Glutamatergic neuron (in vitro differentiated cells): Measurements from ENCODE around the gene SLC14A1. TPM values are rescaled to one million over a fixed set of nuclear protein-coding genes. Genes with fewer than 3 reads are reported as not detected.
"Not testable (repeated sequence)": the region's sequence is repeated elsewhere in the genome, so short reads cannot be mapped to it uniquely, and the experiment has no call there.

Source experiments
- DNase-seq: peaks from one replicate; pipeline ENCODE4 v3.0.0; 2022
- H3K27ac Mint-ChIP-seq: one replicate; pipeline ENCODE4 v1.8.0; 2020; ENCODE audit warnings: mild to moderate bottlenecking, mixed read lengths, inconsistent platforms; ENCODE audit not compliant: unreplicated experiment
- H3K27me3 Mint-ChIP-seq: one replicate; pipeline ENCODE4 v1.8.0; 2020; ENCODE audit warnings: mild to moderate bottlenecking, moderate library complexity, mixed read lengths, inconsistent platforms; ENCODE audit not compliant: unreplicated experiment
- H3K36me3 Mint-ChIP-seq: one replicate; pipeline ENCODE4 v1.8.0; 2020; ENCODE audit warnings: mild to moderate bottlenecking, mixed read lengths, inconsistent platforms; ENCODE audit not compliant: unreplicated experiment
- H3K4me1 Mint-ChIP-seq: one replicate; pipeline ENCODE4 v1.8.0; 2020; ENCODE audit warnings: mild to moderate bottlenecking, low read depth, mixed read lengths, inconsistent platforms; ENCODE audit not compliant: unreplicated experiment
- H3K4me3 Mint-ChIP-seq: one replicate; pipeline ENCODE4 v1.8.0; 2020; ENCODE audit warnings: mild to moderate bottlenecking, mixed read lengths, inconsistent platforms; ENCODE audit not compliant: unreplicated experiment
- H3K9me3 Mint-ChIP-seq: one replicate; pipeline ENCODE4 v1.8.0; 2020; ENCODE audit warnings: mild to moderate bottlenecking, moderate library complexity, mixed read lengths, inconsistent platforms; ENCODE audit not compliant: unreplicated experiment
- total RNA-seq: library from RNA; stranded (reverse); fragmentation: NEBNext Ultra II Directional; extraction: Animal tissue kit (Norgen Biotek cat#: 25700); gene quantifications from one replicate; pipeline ENCODE4 v1.2.1, GENCODE V29; 2021; ENCODE audit not compliant: unreplicated experiment
- TF ChIP-seq, protein P1 (sequence below): fragments of 200-600 bp; sonication (generic); IDR thresholded peaks from one replicate; pipeline ENCODE4 v1.5.0; 2021; ENCODE audit not compliant: partially characterized antibody, unreplicated experiment

The SLC14A1 gene
- total RNA-seq, 1 donor from 2014 or later: not detected

DNA sequence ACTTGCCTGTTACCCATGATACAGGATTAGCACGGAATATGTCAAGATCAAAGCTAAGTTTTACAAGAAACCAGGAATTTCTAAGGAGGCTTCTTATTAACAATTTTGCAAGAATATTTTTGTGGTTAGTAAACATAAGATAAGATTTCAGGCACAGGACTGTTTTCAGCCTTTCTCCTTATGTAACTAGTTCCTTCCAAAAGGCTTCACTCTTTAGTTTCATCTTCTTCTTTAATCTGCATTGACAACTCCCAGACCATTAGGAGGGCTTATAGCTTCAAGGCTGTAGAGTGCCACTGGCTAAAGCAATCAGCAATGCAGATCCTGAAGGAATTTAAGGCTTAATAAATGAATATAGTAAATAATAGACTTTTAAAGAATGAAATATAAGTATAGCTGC lies 29.3 kb downstream of the SLC14A1 start:
- TF ChIP-seq, protein P1, sequence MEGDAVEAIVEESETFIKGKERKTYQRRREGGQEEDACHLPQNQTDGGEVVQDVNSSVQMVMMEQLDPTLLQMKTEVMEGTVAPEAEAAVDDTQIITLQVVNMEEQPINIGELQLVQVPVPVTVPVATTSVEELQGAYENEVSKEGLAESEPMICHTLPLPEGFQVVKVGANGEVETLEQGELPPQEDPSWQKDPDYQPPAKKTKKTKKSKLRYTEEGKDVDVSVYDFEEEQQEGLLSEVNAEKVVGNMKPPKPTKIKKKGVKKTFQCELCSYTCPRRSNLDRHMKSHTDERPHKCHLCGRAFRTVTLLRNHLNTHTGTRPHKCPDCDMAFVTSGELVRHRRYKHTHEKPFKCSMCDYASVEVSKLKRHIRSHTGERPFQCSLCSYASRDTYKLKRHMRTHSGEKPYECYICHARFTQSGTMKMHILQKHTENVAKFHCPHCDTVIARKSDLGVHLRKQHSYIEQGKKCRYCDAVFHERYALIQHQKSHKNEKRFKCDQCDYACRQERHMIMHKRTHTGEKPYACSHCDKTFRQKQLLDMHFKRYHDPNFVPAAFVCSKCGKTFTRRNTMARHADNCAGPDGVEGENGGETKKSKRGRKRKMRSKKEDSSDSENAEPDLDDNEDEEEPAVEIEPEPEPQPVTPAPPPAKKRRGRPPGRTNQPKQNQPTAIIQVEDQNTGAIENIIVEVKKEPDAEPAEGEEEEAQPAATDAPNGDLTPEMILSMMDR: no peak
- H3K9me3 Mint-ChIP-seq: peaks cover 2% of the 10 kb centered on the region
- no peak overlapping the region for H3K27ac Mint-ChIP-seq
- DNase-seq: no peak
- no peak overlapping the region for H3K4me3 Mint-ChIP-seq
- H3K4me1 Mint-ChIP-seq: no peaks in the 10 kb centered on the region
- H3K27me3 Mint-ChIP-seq: no peaks in the 10 kb centered on the region
- no peaks in the 10 kb centered on the region for H3K36me3 Mint-ChIP-seq

DNA sequence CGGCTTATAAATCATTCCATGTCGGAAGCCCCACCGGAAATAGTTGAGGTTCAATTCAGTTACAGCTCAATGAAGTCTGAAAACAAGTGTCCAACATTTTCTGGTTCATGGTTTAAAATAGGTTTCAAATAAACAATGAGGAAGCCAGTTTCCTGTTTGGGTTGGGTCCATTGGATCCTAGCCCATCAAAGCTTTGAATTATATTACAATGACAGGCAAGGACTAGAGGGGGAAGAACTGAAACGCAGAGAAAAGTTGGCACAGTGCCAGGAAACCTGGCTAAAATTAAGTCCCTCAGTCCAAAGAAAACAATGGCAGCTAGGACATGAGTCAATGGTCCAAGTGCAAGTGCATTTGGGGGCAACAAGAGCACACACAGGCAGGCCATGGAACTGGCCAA lies 32.0 kb downstream of the SLC14A1 start:
- DNase-seq: no peak
- H3K4me3 Mint-ChIP-seq: no peak overlapping the region
- no peaks in the 10 kb centered on the region for H3K4me1 Mint-ChIP-seq
- peaks cover 1% of the 10 kb centered on the region for H3K27me3 Mint-ChIP-seq
- TF ChIP-seq, protein P1: no peak
- no peaks in the 10 kb centered on the region for H3K36me3 Mint-ChIP-seq
- peaks cover 5% of the 10 kb centered on the region for H3K9me3 Mint-ChIP-seq
- H3K27ac Mint-ChIP-seq: no peak overlapping the region

DNA sequence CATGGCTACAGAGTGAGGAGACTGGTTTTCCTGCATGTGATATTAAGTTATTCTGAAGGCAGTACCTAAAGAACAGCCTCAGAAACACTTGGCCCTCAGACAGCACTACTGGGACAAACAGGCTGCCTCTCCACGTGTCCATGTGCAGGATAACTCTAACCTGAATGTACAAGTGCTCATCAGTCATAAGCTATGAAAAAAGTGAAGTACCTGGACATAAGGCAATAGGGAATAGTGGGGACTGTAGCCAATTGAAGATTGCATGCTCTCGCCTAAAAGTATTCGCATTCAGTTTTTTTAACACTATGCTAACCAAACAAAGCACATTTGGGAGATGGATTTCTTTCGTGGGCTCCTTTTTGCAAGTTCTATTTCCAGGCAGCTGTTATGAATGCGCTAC lies 33.0 kb downstream of the SLC14A1 start:
- Mint-ChIP-seq H3K9me3 (peaks cover 5% of the 10 kb centered on the region), H3K4me1 (no peaks in the 10 kb centered on the region), H3K4me3 (no peak overlapping the region), H3K36me3 (no peaks in the 10 kb centered on the region), H3K27me3 (peaks cover 1% of the 10 kb centered on the region), H3K27ac (no peak overlapping the region)
- DNase-seq: no peak
- TF ChIP-seq, protein P1: no peak

DNA sequence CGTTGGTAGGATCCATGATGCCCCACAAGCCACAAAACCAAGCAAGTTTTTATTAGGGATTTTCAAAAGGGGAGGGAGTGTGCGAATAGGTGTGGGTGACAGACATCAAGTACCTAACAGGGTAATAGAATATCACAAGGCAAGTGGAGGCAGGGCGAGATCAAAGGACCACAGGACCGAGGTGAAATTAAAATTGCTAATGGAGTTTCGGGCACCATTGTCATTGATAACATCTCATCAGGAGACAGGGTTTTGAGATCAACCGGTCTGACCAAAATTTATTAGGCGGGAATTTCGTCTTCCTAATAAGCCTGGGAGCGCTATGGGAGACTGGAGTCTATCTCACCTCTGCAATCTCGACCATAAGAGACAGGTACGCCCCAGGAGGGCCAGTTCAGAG lies 33.7 kb downstream of the SLC14A1 start:
- not testable (repeated sequence) for H3K4me3 Mint-ChIP-seq, H3K36me3 Mint-ChIP-seq, DNase-seq, H3K4me1 Mint-ChIP-seq, H3K27ac Mint-ChIP-seq, H3K27me3 Mint-ChIP-seq, H3K9me3 Mint-ChIP-seq

DNA sequence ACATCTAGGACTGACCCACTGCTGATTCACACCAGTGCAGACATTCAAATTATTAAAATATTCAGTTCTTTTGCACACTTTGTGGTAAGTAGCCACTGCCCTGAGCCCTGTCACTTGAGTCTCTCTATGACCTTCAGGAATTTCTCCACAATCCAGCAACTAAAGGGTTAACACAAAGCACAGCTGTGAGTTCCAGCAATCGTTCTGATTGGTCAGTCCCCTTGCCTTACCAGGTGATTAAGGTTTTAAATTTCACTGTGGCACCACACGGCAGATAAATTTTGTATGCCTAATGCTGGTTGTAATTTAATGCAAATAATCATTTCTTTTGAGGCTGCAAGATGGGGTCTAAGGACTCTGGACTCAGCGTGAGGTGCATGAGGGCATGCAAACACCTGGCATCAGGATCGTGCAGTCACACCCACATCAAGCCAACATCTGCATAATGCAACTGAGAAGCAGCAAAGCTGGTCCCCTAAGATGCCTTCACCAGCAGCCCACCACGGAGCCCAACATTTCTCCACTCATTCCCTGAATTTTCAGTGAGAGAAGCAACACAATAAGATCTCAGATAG lies 36.6 kb downstream of the SLC14A1 start:
- Mint-ChIP-seq H3K4me3 (no peak overlapping the region), H3K9me3 (peaks cover 6% of the 10 kb centered on the region), H3K27ac (no peak overlapping the region), H3K27me3 (peaks cover 3% of the 10 kb centered on the region), H3K36me3 (no peaks in the 10 kb centered on the region), H3K4me1 (no peaks in the 10 kb centered on the region)
- DNase-seq: no peak
- TF ChIP-seq, protein P1: no peak
